Measurements from ENCODE around the gene RBBP5.

The RBBP5 gene

DNA sequence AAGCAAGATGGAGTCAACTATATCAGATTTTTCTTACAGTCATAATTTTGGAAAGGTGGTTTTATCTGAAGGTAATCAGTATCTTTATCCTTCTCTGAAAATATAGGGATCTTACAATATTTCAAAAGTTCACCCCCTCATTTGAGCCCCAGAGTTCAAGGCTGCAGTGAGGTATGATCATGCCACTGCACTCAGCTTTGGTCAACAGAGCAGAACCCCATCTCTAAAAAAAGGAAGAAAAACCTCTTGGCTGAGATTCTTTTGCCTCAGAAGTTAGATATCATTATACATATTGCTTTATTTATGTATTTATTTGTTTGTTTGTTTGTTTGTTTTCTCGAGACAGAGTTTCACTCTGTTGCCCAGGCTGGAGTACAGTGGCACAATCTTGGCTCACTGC, 11.5 kb upstream of the RBBP5 start:
- TF ChIP-seq, protein P1, sequence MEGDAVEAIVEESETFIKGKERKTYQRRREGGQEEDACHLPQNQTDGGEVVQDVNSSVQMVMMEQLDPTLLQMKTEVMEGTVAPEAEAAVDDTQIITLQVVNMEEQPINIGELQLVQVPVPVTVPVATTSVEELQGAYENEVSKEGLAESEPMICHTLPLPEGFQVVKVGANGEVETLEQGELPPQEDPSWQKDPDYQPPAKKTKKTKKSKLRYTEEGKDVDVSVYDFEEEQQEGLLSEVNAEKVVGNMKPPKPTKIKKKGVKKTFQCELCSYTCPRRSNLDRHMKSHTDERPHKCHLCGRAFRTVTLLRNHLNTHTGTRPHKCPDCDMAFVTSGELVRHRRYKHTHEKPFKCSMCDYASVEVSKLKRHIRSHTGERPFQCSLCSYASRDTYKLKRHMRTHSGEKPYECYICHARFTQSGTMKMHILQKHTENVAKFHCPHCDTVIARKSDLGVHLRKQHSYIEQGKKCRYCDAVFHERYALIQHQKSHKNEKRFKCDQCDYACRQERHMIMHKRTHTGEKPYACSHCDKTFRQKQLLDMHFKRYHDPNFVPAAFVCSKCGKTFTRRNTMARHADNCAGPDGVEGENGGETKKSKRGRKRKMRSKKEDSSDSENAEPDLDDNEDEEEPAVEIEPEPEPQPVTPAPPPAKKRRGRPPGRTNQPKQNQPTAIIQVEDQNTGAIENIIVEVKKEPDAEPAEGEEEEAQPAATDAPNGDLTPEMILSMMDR (IDR thresholded peaks at IDR 0.05; ENCODE audit: extremely low read depth, insufficient read depth, missing control alignments) = no peak
- in situ Hi-C loops (cut with MboI; ENCODE audit: low pct_unique_long_range_greater_than_20kb, low sequenced_read_pairs, unreplicated experiment) = loop anchor here (25.0 kb wide), 1 partner anchor 146 kb away; no protein-coding TSS in a partner anchor
- no peak for DNase-seq (ENCODE audit: low spot score)

DNA sequence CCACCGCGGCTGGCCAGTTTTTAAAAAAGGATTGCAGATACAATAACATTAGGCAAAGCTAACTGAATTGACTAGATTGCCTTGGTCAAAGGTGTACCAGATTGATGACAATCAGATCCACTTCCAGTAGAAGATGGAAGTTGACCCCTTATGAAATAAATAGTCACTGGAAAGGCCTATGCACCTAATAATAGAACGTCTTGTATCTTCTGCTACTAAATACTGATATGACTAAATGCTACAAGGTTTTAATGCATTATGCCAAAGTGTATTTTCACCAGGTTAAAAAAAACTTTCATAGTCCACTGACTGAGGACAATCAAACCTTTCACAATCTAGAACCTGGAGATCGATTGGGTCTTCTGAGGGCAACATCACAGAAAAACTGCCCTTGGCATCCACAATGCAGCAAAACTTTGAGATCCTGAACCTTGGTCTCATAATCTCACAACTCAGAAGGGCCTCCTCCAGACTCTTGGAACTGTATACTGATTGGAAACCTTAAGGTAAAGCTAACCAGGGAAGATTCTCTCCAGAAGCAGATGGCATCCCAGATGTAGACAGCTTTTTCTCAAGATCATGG, 7.8 kb upstream of the RBBP5 start:
- in situ Hi-C loops (cut with MboI; ENCODE audit: low pct_unique_long_range_greater_than_20kb, low sequenced_read_pairs, unreplicated experiment) = loop anchor here (25.0 kb wide), 1 partner anchor 142 kb away; no protein-coding TSS in a partner anchor
- TF ChIP-seq, protein P1 (IDR thresholded peaks at IDR 0.05; ENCODE audit: extremely low read depth, insufficient read depth, missing control alignments) = no peak
- no peak for DNase-seq (ENCODE audit: low spot score)

DNA sequence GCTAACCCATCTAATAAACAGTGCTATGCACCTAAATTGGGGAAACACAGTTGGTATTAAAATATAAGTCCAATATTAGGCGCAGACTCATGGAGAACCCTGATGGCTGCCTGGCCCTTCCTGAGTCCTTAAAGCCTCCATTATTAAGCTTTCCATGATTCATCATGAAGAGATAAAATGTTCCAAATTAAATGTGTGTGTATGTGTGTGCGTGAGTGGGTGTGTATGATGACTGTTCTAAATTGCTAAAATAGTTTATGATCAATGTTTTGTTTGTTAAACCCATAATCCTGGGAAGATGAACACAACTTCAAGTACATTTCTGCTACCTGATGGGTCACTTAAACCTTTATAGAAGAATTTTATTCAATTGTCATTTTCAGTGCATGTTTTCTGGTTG, 6.3 kb upstream of the RBBP5 start:
- DNase-seq (ENCODE audit: low spot score) = no peak
- TF ChIP-seq, protein P1 (IDR thresholded peaks at IDR 0.05; ENCODE audit: extremely low read depth, insufficient read depth, missing control alignments) = no peak
- in situ Hi-C loops (cut with MboI; ENCODE audit: low pct_unique_long_range_greater_than_20kb, low sequenced_read_pairs, unreplicated experiment) = loop anchor here (25.0 kb wide), 1 partner anchor 141 kb away; no protein-coding TSS in a partner anchor

DNA sequence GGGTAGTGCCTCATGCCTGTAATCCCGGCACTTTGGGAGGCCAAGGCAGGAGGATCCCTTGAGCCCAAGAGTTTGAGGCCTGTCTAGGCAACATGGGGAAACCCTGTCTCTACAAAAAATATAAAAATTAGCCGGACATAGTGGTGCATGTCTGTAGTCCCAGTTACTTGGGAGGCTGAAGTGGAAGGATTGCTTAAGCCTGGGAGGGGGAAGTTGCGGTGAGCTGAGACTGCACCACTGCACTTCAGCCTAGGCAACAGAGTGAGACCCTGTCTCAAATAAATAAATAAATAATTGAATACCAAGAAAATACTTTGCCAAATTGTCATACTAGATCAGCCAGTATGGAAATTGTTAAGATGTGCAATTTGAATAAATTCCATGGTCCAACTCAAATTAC, 5.9 kb upstream of the RBBP5 start:
- no peak for DNase-seq (ENCODE audit: low spot score)
- in situ Hi-C loops (cut with MboI; ENCODE audit: low pct_unique_long_range_greater_than_20kb, low sequenced_read_pairs, unreplicated experiment) = loop anchor here (25.0 kb wide), 1 partner anchor 140 kb away; no protein-coding TSS in a partner anchor
- TF ChIP-seq, protein P1 (IDR thresholded peaks at IDR 0.05; ENCODE audit: extremely low read depth, insufficient read depth, missing control alignments) = no peak

DNA sequence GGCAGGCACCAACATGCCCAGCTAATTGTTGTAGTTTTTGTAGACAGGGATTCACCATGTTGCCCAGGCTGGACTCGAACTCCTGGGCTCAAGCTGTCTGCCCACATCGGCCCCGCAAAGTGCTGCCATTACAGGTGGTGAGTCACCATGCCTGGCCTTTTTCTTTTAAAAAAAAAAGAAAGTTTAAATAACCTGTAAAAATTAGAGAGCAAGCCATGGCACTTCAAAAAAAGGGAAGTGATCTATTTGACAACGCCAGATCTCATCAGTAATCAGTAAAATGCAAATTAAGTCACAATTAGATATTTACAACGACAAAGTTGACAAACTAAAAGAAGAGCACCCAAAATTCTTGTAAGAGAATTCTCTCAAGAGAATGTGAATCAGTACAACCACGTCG, 2.9 kb upstream of the RBBP5 start:
- DNase-seq (ENCODE audit: low spot score) = no peak
- in situ Hi-C loops (cut with MboI; ENCODE audit: low pct_unique_long_range_greater_than_20kb, low sequenced_read_pairs, unreplicated experiment) = loop anchor here (25.0 kb wide), 1 partner anchor 137 kb away; no protein-coding TSS in a partner anchor
- TF ChIP-seq, protein P1 (IDR thresholded peaks at IDR 0.05; ENCODE audit: extremely low read depth, insufficient read depth, missing control alignments) = no peak

DNA sequence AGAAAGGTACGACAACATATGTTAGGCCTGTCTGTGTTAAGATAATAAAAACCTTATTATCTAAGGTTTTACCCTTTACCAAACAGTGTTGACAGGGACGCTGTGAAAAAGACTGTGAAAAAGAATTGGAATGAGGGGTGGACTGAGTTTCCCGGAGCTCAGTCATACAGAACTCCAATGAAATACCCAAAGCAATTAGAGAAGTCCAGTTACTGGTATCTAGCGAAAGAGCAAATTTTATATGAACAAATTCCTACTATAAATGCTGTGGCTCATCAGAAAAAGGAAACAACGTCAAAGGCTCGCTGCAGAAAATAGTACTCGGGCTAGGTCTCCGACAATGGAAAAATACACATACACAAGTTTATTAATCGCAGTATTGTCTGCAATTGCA, 708 bp upstream of the RBBP5 start:
- TF ChIP-seq, protein P1 (IDR thresholded peaks at IDR 0.05; ENCODE audit: extremely low read depth, insufficient read depth, missing control alignments) = no peak
- no peak for DNase-seq (ENCODE audit: low spot score)
- in situ Hi-C loops (cut with MboI; ENCODE audit: low pct_unique_long_range_greater_than_20kb, low sequenced_read_pairs, unreplicated experiment) = no loop called here
